HG03354 (cell line): ENCODE results near the gene PLPPR1.
"Not testable (repeated sequence)": the region's sequence is repeated elsewhere in the genome, so short reads cannot be mapped to it uniquely, and the experiment has no call there.

ENCODE experiments used
- ATAC-seq: cut with Tn5 transposase; IDR thresholded peaks from one replicate; pipeline ENCODE4 v1.9.1; 2021; ENCODE audit warnings: mild to moderate bottlenecking; ENCODE audit not compliant: unreplicated experiment, poor library complexity, severe bottlenecking

PLPPR1 gene

DNA sequence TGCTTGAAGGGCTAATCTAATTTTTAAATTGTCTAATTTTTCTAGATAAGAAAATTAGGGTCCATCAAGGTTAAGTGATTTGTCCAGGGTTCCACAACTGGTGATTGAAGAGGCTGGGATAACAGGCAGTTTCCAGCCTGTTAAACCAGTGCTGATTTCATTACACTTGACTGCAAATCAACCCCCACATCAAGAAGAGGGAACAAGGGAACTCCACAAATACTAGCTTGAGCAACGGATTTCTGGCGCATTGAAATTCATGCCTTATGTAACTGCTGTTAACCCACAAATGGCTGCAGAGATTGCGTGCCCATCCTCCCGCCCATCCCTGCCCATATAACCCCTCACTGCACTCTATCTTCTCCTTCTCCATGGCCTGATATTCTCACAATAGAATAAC lies 10.0 kb downstream of the PLPPR1 start:
- ATAC-seq = no peak

- not testable (repeated sequence) for ATAC-seq
Measured at GRCh38 chr9:101039581-101039980, 11.1 kb downstream of the PLPPR1 start.

- no peak for ATAC-seq
Measured at GRCh38 chr9:101047848-101048397, 19.4 kb downstream of the PLPPR1 start.

- no peak for ATAC-seq
Measured at GRCh38 chr9:101050650-101051049, 22.1 kb downstream of the PLPPR1 start.

GRCh38 chr9:101054657-101055056 lies 26.1 kb downstream of the PLPPR1 start:
- no peak for ATAC-seq

DNA sequence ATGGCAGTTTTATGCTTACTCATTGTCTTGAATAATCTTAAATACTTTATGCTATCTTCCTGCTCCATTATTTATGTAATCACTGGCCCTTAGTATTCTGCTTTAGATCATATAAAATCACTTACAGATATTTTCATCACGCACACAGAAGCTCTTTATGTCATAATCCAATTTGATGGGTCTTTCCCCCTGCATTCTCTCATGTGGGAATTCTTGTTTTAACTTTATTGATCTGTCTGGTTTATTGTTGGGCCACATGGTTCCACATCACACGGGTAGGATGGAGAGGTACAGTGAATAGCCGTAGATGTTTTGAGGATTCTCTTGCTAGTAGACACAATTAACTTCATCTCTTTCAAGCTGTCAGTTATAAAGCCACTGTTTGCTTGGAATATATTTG lies 27.0 kb downstream of the PLPPR1 start:
- no peak for ATAC-seq

DNA sequence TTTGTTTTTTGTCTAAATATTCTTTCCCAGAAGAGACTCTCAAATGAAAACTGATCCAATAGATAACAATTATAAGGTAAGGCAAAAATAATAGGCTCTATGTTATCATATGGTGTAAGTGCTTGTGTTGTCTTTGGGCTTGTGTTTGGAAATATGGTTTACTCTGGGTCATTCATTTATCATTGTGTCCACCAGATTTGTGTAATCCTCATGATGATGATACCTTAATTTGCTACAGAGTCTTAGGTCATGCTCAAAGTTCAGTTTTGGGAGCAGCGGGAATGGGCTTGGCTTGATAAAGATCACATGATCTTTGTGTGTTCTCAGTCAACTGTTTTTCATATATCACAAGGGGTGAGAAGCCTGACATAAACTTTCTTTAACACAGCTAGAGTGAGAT lies 34.2 kb downstream of the PLPPR1 start:
- no peak for ATAC-seq

- no peak for ATAC-seq
Measured at GRCh38 chr9:101063192-101063591, 34.7 kb downstream of the PLPPR1 start.

DNA sequence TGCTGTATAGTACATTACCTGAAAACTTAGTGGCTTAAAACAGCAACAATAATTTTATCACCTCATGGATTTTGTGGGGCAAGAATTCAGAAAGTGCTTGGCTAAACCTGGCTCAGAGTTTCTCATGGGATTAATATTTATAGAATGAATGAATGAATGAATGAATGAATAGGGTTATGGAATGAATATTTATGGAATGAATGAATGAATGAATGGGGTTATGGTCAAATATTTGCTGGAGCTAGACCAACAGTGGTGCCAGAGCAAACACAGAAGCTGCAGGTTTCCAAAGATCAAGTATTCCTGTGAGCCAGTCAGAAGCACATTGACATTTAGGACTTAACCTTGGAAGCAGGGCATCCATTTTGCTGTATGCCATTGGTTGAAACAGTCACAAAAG lies 35.7 kb downstream of the PLPPR1 start:
- no peak for ATAC-seq

DNA sequence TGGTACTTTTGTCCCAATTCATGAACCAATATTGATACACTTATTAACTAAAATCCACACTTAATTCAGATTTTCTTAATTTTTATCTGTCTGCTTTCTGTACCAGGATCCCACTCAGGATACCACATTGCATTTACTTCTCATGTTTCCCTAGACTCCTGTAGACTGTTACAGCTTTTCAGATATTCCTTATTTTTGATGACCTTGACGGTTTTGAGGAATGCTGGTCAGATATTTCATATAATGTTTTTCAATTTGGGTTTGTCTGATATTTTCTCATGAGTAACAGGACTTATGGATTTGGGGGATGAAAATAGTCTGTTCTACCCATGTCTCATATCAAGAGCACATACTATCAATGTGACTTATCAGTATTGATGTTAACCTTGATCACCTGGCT lies 37.4 kb downstream of the PLPPR1 start:
- no peak for ATAC-seq

GRCh38 chr9:101068696-101069095 lies 40.2 kb downstream of the PLPPR1 start:
- ATAC-seq = no peak

- no peak for ATAC-seq
Measured at GRCh38 chr9:101072259-101072658, 43.7 kb downstream of the PLPPR1 start.

DNA sequence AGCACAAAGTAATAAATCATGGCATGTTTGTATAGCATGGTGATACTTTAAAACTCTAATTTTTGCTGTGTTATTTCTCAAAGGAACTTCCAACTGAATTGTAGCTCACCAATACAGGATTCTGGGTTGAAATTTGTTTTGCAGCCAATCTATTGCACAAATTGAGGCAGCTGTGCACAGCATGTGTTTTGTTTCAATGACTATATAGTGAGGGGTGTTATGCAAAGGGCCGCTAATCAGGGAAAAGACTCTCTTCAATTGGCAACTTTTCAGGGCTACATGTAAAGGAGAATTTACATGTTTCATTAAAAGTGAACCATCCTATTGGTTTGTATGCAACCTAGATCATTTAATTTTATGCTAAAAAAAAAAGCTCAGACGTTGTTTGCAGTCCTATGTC lies 44.6 kb downstream of the PLPPR1 start:
- no peak for ATAC-seq

- ATAC-seq = no peak
Measured at GRCh38 chr9:101081641-101082040, 53.1 kb downstream of the PLPPR1 start.

- no peak for ATAC-seq
Measured at GRCh38 chr9:101083448-101084202, 55.1 kb downstream of the PLPPR1 start.

- ATAC-seq = no peak
Measured at GRCh38 chr9:101087426-101087825, 58.9 kb downstream of the PLPPR1 start.

DNA sequence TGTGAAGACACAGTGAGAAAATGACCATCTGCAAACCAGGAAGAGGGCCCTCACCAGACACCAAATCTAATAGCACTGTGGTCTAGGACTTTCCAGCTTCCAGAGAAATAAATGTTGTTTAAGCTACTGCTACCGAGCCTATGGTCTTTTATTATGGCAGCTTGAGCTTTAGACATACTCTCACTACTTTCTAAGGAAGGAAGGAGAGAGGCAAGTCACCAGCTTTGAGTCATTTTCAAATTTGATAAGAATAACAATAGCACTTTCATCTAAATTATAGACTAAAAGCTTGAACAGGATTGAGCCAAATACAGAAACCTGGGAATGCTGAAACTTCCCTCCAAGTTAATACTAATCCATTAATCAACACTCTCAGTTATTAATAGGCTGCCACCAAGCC lies 64.4 kb downstream of the PLPPR1 start:
- no peak for ATAC-seq

- ATAC-seq = no peak
Measured at GRCh38 chr9:101093620-101094019, 65.1 kb downstream of the PLPPR1 start.

DNA sequence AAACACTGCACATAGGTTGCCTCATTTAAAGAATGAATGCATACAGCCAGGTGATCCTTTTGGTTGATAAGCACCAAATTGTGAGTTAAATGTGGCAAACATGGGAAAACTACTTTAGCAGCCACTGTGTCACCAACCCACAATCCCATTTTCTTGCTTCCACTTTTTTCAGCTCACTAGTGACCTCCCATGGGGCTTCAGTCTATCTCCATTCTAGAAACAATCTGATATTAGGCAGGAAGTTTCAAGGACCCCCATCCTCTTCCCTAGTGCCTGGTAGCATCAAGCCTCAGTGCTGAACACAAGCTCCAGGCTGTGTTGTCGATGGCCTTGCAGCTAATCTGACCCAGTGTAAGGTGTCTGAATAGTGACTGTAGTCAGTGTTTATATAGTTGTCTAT lies 66.2 kb downstream of the PLPPR1 start:
- ATAC-seq = no peak

DNA sequence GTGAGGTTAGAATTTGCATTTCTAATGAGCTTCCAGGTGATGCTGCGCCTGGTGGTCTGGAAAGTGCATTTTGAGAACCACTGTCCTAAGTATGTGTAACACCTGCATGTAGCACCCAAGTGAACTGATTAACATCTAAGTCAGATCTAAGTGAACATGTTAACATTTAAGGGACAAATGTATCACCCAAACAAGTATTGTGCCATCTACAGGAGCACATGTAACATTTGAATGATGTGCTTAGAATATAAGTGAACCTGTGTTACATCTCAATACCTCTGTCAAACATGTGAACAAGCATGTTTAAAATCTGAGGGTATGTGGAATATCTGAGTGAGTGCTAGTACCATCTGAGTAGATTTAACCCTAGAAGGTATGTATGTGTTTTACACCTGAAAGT lies 68.7 kb downstream of the PLPPR1 start:
- ATAC-seq = no peak

DNA sequence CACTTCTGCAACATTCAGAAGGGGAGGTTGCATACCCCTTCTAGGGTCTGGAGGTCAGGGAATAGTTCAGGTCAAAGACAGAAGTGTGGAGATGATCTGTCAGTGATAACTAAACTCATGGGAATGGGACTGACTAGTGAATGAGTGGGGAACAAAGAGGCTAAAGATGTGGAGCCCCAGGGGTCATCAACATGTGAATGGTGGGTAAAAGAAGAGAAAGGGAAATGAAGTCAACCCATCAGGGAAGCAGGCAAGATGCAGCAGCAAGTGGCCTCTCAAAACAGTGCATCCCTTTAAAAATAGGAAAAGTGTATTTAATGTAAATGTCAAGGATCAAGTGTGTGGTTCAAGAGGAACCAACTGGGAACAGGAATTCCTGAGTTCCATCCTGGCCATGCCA lies 69.9 kb downstream of the PLPPR1 start:
- no peak for ATAC-seq

DNA sequence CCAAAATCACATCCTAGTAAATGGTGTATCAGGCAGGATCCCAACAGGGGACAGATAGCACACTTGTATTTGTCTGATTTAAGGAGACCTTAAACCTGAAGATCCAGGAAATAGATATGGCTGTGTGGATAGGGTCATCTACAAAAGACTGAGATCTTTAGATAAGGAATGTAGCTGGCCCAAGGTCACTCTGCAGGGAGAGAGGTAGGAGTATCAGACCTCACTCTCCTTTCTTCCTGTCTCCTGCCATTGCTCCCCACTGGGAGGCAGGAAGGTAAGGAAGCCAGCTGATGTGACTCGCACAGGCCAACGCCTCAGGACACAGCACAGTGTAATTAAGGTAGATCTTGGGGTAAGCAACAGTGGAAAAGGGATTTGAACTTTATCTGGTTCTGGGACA lies 85.8 kb downstream of the PLPPR1 start:
- no peak for ATAC-seq
